Suprapubic skin (tissue), 4 donors: Measurements from ENCODE around the gene EXOC3L4. TPM values are rescaled to one million over a fixed set of nuclear protein-coding genes. Genes with fewer than 3 reads are reported as not detected.

Experiments used
- DNase-seq, 2 donors: peaks; one replicate each; pipeline ENCODE4 v3.0.0-alpha.2; 2019; ENCODE audit warnings: low spot score in 2 of 2
- H3K27ac ChIP-seq: fragments of 200-600 bp; sonication (generic); one replicate; pipeline ENCODE4 v1.5.1; 2019
- H3K27me3 ChIP-seq: fragments of 200-600 bp; sonication (generic); one replicate; pipeline ENCODE4 v1.5.1; 2019
- H3K36me3 ChIP-seq: fragments of 200-600 bp; sonication (generic); one replicate; pipeline ENCODE4 v1.5.1; 2019
- H3K4me1 ChIP-seq: fragments of 200-600 bp; sonication (generic); one replicate; pipeline ENCODE4 v1.5.1; 2019
- H3K4me3 ChIP-seq: fragments of 200-600 bp; sonication (generic); one replicate; pipeline ENCODE4 v1.5.1; 2019; ENCODE audit warnings: mild to moderate bottlenecking
- H3K9me3 ChIP-seq: fragments of 200-600 bp; sonication (generic); one replicate; pipeline ENCODE4 v1.5.1; 2019
- CTCF ChIP-seq, 2 donors: fragments of 200-600 bp in 1 of 2; fragments of 450-650 bp in 1 of 2; sonication (generic) in 1 of 2; IDR thresholded peaks; one replicate each; pipeline ENCODE4 v1.5.1; 2016 to 2019; ENCODE audit warnings: antibody characterized with exemption in 2 of 2, mild to moderate bottlenecking in 1 of 2, moderate library complexity in 1 of 2
- EP300 ChIP-seq: sonication (generic); formaldehyde crosslinking; IDR thresholded peaks from one replicate; pipeline ENCODE4 v1.6.1; 2017; ENCODE audit warnings: antibody characterized with exemption
- POLR2A ChIP-seq, 2 donors: fragments of 450-650 bp; IDR thresholded peaks; one replicate each; pipeline ENCODE4 v1.6.1; 2017; ENCODE audit warnings: antibody characterized with exemption in 2 of 2, mild to moderate bottlenecking in 2 of 2, moderate library complexity in 2 of 2
- POLR2AphosphoS5 ChIP-seq, 3 donors: sonication (generic); formaldehyde crosslinking; IDR thresholded peaks; one replicate each; pipeline ENCODE4 v1.6.1; 2017; ENCODE audit warnings: antibody characterized with exemption in 3 of 3
- WGBS: methylation state at CpG from one replicate; pipeline ENCODE4 v1.1.5; 2018; 5-methylcytosine and 5-hydroxymethylcytosine counted together
- total RNA-seq, 4 donors: library from RNA; depleted of rRNA; stranded (reverse); fragments of >200 nt; gene quantifications; one replicate each; pipeline ENCODE4 v1.1.0, GENCODE V29; 2016

Gene EXOC3L4
- total RNA-seq, 4 donors from 2014 or later, result 1.5 TPM; not detected in 3

GRCh38 chr14:103088921-103089320 lies 5.6 kb upstream of the EXOC3L4 start:
- Histone ChIP-seq H3K27ac (no peak overlapping the region), H3K9me3 (no peaks in the 10 kb centered on the region), H3K27me3 (peaks cover 30% of the 10 kb centered on the region), H3K4me1 (peaks cover 17% of the 10 kb centered on the region), H3K36me3 (no peaks in the 10 kb centered on the region), H3K4me3 (no peak overlapping the region)
- 88% methylated on average over 6 of the region's 6 CpGs for WGBS
- DNase-seq, result no peak
- no peak for TF ChIP-seq EP300
- no peak for TF ChIP-seq CTCF (IDR thresholded peaks at IDR 0.05)
- no peak for TF ChIP-seq POLR2A (IDR thresholded peaks at IDR 0.05)
- no peak for TF ChIP-seq POLR2AphosphoS5 (IDR thresholded peaks at IDR 0.05)

GRCh38 chr14:103089386-103090335 lies 4.9 kb upstream of the EXOC3L4 start:
- 83% methylated on average over 19 of the region's 28 CpGs for WGBS
- H3K27ac ChIP-seq, result no peak overlapping the region
- TF ChIP-seq POLR2AphosphoS5 (IDR thresholded peaks at IDR 0.05), result no peak
- TF ChIP-seq POLR2A (IDR thresholded peaks at IDR 0.05), result no peak
- no peak for TF ChIP-seq CTCF (IDR thresholded peaks at IDR 0.05)
- no peak for TF ChIP-seq EP300
- peaks cover 23% of the 10 kb centered on the region for H3K27me3 ChIP-seq
- H3K36me3 ChIP-seq, result no peaks in the 10 kb centered on the region
- H3K4me3 ChIP-seq, result no peak overlapping the region
- no peak for DNase-seq
- H3K9me3 ChIP-seq, result no peaks in the 10 kb centered on the region
- peaks cover 19% of the 10 kb centered on the region for H3K4me1 ChIP-seq

- Histone ChIP-seq H3K27me3 (peaks cover 14% of the 10 kb centered on the region), H3K9me3 (no peaks in the 10 kb centered on the region), H3K4me1 (peaks cover 23% of the 10 kb centered on the region), H3K36me3 (no peaks in the 10 kb centered on the region), H3K27ac (no peak overlapping the region), H3K4me3 (no peak overlapping the region)
- no peak for DNase-seq
- TF ChIP-seq EP300 (no peak), POLR2A (IDR thresholded peaks at IDR 0.05) (no peak), CTCF (IDR thresholded peaks at IDR 0.05) (no peak), POLR2AphosphoS5 (IDR thresholded peaks at IDR 0.05) (no peak)
- 72% methylated on average over 12 of the region's 12 CpGs for WGBS
Observed at GRCh38 chr14:103090481-103091020, 4.0 kb upstream of the EXOC3L4 start.

GRCh38 chr14:103091041-103091882 lies 3.3 kb upstream of the EXOC3L4 start:
- Histone ChIP-seq H3K27me3 (peaks cover 8% of the 10 kb centered on the region), H3K9me3 (no peaks in the 10 kb centered on the region), H3K4me1 (peaks cover 23% of the 10 kb centered on the region), H3K36me3 (no peaks in the 10 kb centered on the region), H3K4me3 (peak overlapping the region; percentile 51), H3K27ac (no peak overlapping the region)
- TF ChIP-seq POLR2AphosphoS5 (IDR thresholded peaks at IDR 0.05), result no peak
- TF ChIP-seq CTCF (IDR thresholded peaks at IDR 0.05), result peak in 1 of 2 donors; percentile 47
- 15% methylated on average over 15 of the region's 69 CpGs for WGBS
- no peak for DNase-seq

GRCh38 chr14:103091883-103092222 lies 2.7 kb upstream of the EXOC3L4 start:
- peak overlapping the region; percentile 51 for H3K4me3 ChIP-seq
- H3K4me1 ChIP-seq, result peaks cover 23% of the 10 kb centered on the region
- TF ChIP-seq POLR2A (IDR thresholded peaks at IDR 0.05), result no peak
- TF ChIP-seq EP300, result no peak
- TF ChIP-seq CTCF (IDR thresholded peaks at IDR 0.05), result no peak
- no peak for TF ChIP-seq POLR2AphosphoS5 (IDR thresholded peaks at IDR 0.05)
- DNase-seq, result no peak
- H3K36me3 ChIP-seq, result no peaks in the 10 kb centered on the region
- H3K27ac ChIP-seq, result no peak overlapping the region
- WGBS, result 75% methylated on average over 5 of the region's 9 CpGs
- H3K27me3 ChIP-seq, result peaks cover 7% of the 10 kb centered on the region
- no peaks in the 10 kb centered on the region for H3K9me3 ChIP-seq
